GM12865 (cell line): ENCODE data around the gene STK17B.

ENCODE experiments used
- DNase-seq: peaks from one replicate; pipeline ENCODE4 v3.0.0; 2010; ENCODE audit warnings: low read depth
- H3K4me3 ChIP-seq: 2 replicates; pipeline ENCODE4 v1.5.1; 2011; ENCODE audit warnings: mild to moderate bottlenecking, low read depth, low read length, control low read depth
- TF ChIP-seq, protein P1 (sequence below): IDR thresholded peaks from 2 replicates; pipeline ENCODE4 v1.5.1; 2011; ENCODE audit warnings: low read length, control low read depth, low read depth, inconsistent platforms; ENCODE audit not compliant: insufficient read depth; ENCODE audit errors: missing control alignments

STK17B gene

DNA sequence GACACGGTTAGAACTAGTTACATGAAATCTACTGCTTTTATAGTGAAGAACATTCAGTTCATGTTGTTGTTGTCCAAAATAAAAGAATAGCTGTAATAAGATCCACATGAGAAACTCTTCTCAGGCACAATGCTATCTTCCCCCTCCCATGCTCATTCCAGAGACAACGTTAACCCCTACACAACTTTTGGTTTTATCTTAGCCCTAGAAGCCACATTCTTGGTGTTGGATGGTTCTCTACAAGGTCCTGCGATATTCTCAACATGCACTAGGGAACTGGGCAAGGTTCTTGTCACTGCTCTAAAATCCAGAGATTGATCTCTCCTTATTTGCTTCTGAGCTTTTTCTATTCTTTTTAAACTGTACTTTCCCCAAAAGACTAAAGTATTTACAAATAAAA lies 51.5 kb downstream of the STK17B start:
- TF ChIP-seq, protein P1, sequence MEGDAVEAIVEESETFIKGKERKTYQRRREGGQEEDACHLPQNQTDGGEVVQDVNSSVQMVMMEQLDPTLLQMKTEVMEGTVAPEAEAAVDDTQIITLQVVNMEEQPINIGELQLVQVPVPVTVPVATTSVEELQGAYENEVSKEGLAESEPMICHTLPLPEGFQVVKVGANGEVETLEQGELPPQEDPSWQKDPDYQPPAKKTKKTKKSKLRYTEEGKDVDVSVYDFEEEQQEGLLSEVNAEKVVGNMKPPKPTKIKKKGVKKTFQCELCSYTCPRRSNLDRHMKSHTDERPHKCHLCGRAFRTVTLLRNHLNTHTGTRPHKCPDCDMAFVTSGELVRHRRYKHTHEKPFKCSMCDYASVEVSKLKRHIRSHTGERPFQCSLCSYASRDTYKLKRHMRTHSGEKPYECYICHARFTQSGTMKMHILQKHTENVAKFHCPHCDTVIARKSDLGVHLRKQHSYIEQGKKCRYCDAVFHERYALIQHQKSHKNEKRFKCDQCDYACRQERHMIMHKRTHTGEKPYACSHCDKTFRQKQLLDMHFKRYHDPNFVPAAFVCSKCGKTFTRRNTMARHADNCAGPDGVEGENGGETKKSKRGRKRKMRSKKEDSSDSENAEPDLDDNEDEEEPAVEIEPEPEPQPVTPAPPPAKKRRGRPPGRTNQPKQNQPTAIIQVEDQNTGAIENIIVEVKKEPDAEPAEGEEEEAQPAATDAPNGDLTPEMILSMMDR: no peak
- H3K4me3 ChIP-seq: no peak overlapping the region
- DNase-seq: no peak

DNA sequence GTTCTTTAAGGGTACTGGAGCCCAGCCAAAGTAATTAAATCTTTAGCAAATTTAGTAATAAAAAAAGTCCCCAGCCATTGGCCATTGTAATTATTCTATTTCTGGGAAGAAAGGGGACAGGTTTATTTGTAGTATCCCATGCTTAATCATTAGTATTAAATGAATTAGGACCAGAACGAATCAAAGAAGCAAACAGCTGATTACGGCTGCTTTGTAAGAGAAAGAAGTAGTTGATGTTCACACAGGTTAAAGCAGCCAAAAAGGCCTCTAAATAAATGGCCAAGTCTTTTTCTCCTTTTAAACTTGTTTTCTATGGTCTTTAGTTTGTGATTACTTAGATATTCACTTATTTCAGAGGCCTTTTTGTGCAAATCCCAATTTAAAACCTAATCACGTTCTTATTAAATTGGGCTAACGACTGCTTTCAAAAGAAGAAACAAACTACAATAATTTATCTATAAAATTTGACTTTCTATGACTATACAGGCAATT lies 54.1 kb downstream of the STK17B start:
- no peak overlapping the region for H3K4me3 ChIP-seq
- TF ChIP-seq, protein P1: no peak
- no peak for DNase-seq

DNA sequence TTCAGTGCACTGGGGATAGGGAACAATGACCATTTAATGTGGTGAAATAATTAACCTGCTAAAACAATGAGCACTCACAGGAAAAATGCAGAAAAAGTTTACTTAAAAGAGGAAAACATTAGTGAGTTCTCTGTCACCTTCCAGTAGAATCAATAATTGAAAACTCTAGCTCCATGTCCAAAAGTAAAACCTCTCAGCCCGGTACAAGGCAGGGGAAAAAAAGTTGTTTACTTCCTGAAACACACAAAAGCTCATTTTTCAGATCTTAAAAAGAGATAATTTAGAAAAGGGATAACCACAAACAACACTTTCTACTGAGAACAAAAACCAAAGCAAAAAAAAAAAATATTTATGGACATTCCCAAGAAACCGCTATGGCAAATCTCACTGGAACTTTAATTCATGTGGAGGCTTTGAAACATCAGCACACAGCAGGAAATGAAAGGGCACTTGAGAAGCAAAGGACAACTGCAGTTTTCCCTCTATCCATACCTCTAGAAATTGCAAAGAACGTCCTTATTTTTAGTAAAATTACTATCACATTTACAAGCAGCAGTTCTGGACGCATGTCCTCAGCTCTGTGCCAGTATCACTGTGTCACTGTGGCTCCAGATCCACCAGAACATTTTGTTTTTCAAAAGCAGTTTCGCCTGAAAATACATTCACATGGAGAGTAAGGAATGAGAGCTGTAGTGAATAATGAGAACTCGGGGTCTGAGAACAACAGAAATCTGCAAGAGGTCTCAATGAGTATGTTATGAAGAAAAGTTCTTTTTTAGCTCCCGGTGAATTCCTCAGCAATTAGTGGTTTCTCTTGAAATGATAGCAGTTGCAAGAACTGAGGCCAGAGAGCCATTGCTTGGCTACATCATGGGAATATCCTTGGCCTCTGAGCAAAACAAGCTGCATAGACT lies 58.1 kb downstream of the STK17B start:
- TF ChIP-seq, protein P1: no peak
- DNase-seq: no peak
- no peak overlapping the region for H3K4me3 ChIP-seq

DNA sequence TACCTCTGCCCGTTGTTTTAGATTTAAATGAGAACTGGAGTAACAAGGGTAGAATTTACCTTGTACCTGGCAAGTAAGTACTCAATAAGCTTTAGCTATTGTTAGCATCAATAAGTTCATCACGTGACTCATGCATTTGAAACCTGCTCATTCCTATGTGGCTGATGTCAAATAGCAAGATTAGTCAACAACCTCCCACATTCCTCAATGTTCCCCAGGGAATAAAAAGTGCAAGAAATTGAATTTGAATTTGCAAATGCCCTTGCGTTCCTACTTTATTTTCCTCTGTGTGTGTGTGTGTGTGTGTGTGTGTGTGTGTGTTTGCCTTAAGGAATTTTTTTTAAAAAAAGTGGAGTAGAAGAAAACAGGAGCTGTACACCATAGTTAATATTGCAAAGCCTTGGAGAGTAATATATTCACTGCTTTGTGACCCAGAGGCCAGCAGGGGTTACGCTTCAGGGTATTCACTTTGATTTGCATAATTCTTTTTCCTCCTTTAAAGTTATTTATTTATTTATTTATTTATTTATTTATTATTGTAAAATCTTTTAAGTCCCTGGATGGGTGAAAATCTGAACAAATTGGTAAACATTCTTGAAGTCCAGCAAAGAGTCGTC lies 58.9 kb downstream of the STK17B start:
- H3K4me3 ChIP-seq: no peak overlapping the region
- DNase-seq: no peak
- TF ChIP-seq, protein P1: no peak

DNA sequence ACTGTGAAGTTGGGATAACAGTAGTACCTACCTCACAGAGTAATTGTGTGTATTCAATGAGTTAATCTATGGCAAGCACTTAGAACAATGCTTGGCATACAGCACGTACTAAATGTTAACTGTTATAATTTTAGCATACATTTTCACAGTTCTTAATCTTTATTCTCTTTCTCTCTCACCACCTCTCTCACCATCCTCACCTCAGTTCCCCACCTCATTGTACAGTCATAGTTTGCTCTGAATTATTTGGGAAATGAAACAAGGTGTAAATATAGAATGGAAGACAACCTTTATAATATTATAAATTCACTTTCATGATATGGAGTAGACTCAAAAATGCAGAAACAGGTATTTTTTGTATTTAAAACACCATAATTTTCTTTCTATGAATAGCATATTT lies 62.8 kb downstream of the STK17B start:
- no peak overlapping the region for H3K4me3 ChIP-seq
- TF ChIP-seq, protein P1: no peak
- DNase-seq: no peak

DNA sequence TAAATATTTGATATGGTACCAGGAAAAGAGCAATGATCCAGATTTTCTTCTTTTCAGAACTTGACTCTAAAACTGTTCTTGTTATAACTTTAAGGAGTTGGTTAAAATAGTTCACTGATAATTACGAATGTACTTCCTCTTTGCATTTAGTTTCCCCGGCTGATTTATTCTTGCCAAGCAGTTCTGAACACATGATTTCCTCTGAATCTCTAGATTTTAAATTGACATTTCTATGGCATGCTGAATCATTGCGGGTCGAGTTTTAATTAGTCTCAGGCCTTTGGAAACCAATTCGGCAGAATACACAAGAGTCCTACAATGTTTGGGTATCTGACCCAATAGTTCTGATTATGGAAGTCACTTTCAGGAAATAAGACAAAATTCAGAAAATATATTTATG lies 65.4 kb downstream of the STK17B start:
- TF ChIP-seq, protein P1: no peak
- DNase-seq: no peak
- H3K4me3 ChIP-seq: no peak overlapping the region

DNA sequence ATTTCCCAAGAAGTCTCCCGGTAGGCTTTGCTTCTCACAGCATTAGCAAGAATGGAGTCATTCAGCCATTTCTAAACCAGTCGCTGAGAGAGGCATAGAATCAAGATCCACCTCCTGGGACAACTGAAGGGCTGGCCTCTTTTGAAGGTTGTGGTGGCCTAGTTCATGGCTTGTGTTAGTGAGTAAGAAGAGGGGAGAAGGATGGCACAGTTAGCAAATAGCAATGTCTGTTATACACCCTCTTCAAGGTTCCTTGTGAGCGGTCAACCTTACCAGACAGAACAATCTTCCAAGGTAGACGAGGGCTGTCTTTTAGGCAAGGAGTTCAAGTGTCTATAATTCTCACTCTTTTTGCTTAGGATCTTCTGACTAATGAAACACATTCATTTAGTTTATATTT lies 67.3 kb downstream of the STK17B start:
- TF ChIP-seq, protein P1: no peak
- no peak overlapping the region for H3K4me3 ChIP-seq
- DNase-seq: no peak
